Suprapubic skin (tissue), 4 donors: ENCODE results near the gene TSPAN14.
"Not testable (repeated sequence)": the region's sequence is repeated elsewhere in the genome, so short reads cannot be mapped to it uniquely, and the experiment has no call there.

Experiments
- CTCF ChIP-seq, 2 donors: fragments of 200-600 bp in 1 of 2; fragments of 450-650 bp in 1 of 2; sonication (generic) in 1 of 2; IDR thresholded peaks; one replicate each; pipeline ENCODE4 v1.5.1; 2016 to 2019; ENCODE audit warnings: antibody characterized with exemption in 2 of 2, mild to moderate bottlenecking in 1 of 2, moderate library complexity in 1 of 2
- EP300 ChIP-seq: sonication (generic); formaldehyde crosslinking; IDR thresholded peaks from one replicate; pipeline ENCODE4 v1.6.1; 2017; ENCODE audit warnings: antibody characterized with exemption
- POLR2A ChIP-seq, 2 donors: fragments of 450-650 bp; IDR thresholded peaks; one replicate each; pipeline ENCODE4 v1.6.1; 2017; ENCODE audit warnings: antibody characterized with exemption in 2 of 2, mild to moderate bottlenecking in 2 of 2, moderate library complexity in 2 of 2
- POLR2AphosphoS5 ChIP-seq, 3 donors: sonication (generic); formaldehyde crosslinking; IDR thresholded peaks; one replicate each; pipeline ENCODE4 v1.6.1; 2017; ENCODE audit warnings: antibody characterized with exemption in 3 of 3

- TF ChIP-seq POLR2A (IDR thresholded peaks at IDR 0.05); POLR2AphosphoS5 (IDR thresholded peaks at IDR 0.05); CTCF (IDR thresholded peaks at IDR 0.05); EP300: not testable (repeated sequence)
Measured at GRCh38 chr10:80417256-80417655, 36.9 kb upstream of the TSPAN14 start.
